Bronchial epithelial cell (primary cell): ENCODE results near the gene C5orf58. TPM values are rescaled to one million over a fixed set of nuclear protein-coding genes. Genes with fewer than 3 reads are reported as not detected.

Experiments used
- DNase-seq: peaks from one replicate; pipeline ENCODE4 v3.0.0-alpha.2; 2010; ENCODE audit warnings: low read depth
- FAIRE-seq: peaks from 2 replicates; lab custom pipeline; 2011; peaks lifted over from hg19 to GRCh38; lab: Jason Lieb, UNC
- H3K27me3 ChIP-seq: 2 replicates; pipeline ENCODE4 v1.5.1; 2011; ENCODE audit warnings: low read length; ENCODE audit not compliant: control insufficient read depth, insufficient read depth
- H3K36me3 ChIP-seq: 2 replicates; pipeline ENCODE4 v1.5.1; 2011; ENCODE audit warnings: low read length; ENCODE audit not compliant: control insufficient read depth, insufficient read depth
- H3K4me3 ChIP-seq: 2 replicates; pipeline ENCODE4 v1.5.1; 2011; ENCODE audit warnings: mild to moderate bottlenecking, low read depth, low read length, control low read depth
- CTCF ChIP-seq: IDR thresholded peaks from 2 replicates; pipeline ENCODE4 v1.5.1; 2011; ENCODE audit warnings: mild to moderate bottlenecking, moderate library complexity, low read length, control low read depth, inconsistent platforms; ENCODE audit not compliant: insufficient read depth, severe bottlenecking
- total RNA-seq: library from RNA; depleted of rRNA; stranded (reverse); fragments of >200 nt; gene quantifications from 2 replicates; pipeline ENCODE4 v1.2.1, GENCODE V29; 2014

The C5orf58 gene
- total RNA-seq, 1 donor from 2014 or later: not detected

DNA sequence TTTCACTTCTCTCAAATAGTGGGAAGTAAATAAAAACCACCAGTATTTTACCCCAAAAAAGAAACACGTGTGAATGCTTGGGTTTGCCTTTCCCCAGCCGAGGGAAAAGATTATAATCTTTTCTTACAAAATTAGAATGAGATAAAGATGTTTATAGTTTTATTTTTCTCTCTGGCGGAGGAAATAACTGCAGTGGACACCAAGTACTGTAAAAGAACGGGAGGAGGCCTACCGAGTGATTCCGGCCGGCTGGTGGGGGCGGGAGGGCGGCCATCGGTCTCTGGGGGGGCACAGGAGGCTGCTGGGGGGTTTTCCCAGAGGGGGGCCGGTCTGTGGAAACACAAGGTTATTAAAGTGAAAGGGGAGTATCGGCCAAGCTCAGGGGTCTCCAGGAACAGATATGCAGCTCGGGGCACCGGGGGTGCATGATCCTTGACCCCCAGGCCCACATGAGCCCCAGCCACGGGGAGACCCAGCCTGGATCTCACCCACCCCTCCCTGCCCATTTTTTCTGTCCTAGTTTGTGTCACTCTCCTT, 35.4 kb downstream of the C5orf58 start:
- Histone ChIP-seq H3K36me3 (no peaks in the 10 kb centered on the region), H3K27me3 (peaks cover 17% of the 10 kb centered on the region), H3K4me3 (no peak overlapping the region)
- FAIRE-seq (no peak), DNase-seq (no peak)
- no peak for TF ChIP-seq CTCF

- H3K4me3 ChIP-seq: no peak overlapping the region
- no peaks in the 10 kb centered on the region for H3K36me3 ChIP-seq
- no peak for TF ChIP-seq CTCF
- DNase-seq (no peak), FAIRE-seq (no peak)
- H3K27me3 ChIP-seq: peaks cover 17% of the 10 kb centered on the region
These were observed 36.1 kb downstream of the C5orf58 start for GRCh38 chr5:170268884-170269283.

DNA sequence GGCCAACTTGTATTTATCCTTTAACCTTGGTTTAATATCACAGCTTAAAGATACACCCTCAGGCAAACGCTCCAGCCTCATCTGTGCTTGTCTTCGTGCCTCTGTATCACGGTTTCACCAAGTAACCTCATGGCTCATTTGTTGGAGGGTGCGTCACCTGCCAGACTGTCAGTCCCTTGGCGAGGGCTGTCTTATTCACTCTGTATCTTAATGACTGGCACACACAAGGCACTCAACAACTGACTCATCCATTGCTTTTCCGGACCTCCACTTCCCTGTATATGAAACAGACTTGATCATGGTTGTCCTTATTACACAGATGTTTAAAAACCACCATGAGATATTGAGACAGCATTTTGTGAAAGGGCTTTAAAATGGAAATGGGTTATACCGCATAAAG, 36.8 kb downstream of the C5orf58 start:
- Histone ChIP-seq H3K36me3 (no peaks in the 10 kb centered on the region), H3K4me3 (no peak overlapping the region), H3K27me3 (peaks cover 17% of the 10 kb centered on the region)
- peak; percentile 62 for DNase-seq
- no peak for TF ChIP-seq CTCF
- no peak for FAIRE-seq

DNA sequence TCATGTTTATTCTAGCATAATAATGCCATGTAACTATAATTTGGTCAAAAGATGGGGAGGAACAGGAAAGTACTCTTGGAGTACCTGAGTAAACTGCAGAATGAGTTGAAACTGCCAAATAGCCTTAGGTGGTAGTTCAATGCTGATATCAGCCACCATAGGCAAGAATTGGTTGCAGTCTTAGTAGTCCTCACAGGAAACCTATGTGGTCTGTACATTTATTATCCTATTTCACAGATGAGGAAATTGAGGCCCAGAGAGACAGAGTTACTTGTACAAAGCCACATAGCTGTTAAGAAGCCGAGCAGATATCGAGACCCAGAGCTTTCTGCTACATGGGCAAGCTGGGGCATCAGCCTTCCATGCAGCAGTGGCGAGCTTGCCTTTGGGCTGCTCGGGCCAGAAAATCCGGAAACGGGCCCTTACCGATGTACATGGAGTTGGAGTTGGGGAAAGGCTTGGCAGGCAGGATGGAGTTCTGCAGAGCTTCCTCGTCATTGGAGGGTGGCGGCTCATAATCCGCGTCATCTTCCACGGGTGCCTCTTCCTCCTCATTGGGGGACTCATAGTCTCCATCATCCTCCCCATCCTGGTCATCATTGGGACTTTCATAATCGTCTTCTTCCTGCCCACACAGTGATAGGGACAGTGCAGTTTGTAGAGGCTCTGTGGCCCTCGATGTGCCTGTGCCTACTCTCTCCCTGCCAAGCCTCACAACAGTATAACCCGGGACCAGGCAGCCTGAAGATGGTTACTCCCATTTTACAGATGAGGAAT, 37.7 kb downstream of the C5orf58 start:
- DNase-seq (no peak), FAIRE-seq (no peak)
- Histone ChIP-seq H3K4me3 (no peak overlapping the region), H3K27me3 (peaks cover 19% of the 10 kb centered on the region), H3K36me3 (no peaks in the 10 kb centered on the region)
- no peak for TF ChIP-seq CTCF

GRCh38 chr5:170273968-170274710, 41.4 kb downstream of the C5orf58 start:
- DNase-seq: peak; percentile 32
- TF ChIP-seq CTCF: peak; percentile 32
- no peak for FAIRE-seq
- H3K4me3 ChIP-seq: no peak overlapping the region
- H3K27me3 ChIP-seq: peaks cover 3% of the 10 kb centered on the region
- no peaks in the 10 kb centered on the region for H3K36me3 ChIP-seq
